Endothelial cell of umbilical vein (primary cell): ENCODE measurements around the gene FSIP1. TPM values are rescaled to one million over a fixed set of nuclear protein-coding genes. Genes with fewer than 3 reads are reported as not detected.

Experiments
- BruUV-seq: library from RNA; stranded (reverse); fragments of 400-500 nt; replicated peaks from 2 replicates; lab custom pipeline; 2021; lab: Mats Ljungman, UMichigan
- CTCF ChIA-PET: fragments of 300-600, 350-600 bp; sonication (Branson Sonifier 250); formaldehyde crosslinking; loops from one replicate; lab custom pipeline; 2021; ENCODE audit warnings: antibody characterized with exemption, inconsistent platforms; lab: Charles Lee
- POLR2A ChIA-PET: fragments of 300-600, 350-600 bp; sonication (Branson Sonifier 250); formaldehyde crosslinking; loops from one replicate; lab custom pipeline; 2021; ENCODE audit warnings: antibody characterized with exemption, inconsistent platforms; lab: Charles Lee
- DNase-seq: peaks from one replicate; pipeline ENCODE4 v3.0.0-alpha.2; 2011; ENCODE audit warnings: low read depth, low spot score
- FAIRE-seq: peaks from 2 replicates; lab custom pipeline; 2011; peaks lifted over from hg19 to GRCh38; lab: Jason Lieb, UNC
- H2AFZ ChIP-seq: 2 replicates; pipeline ENCODE4 v1.6.0; 2012; ENCODE audit warnings: low read depth, low read length, control low read depth, inconsistent platforms
- H3K27ac ChIP-seq: 2 replicates; pipeline ENCODE4 v1.5.1; 2011; ENCODE audit warnings: low read depth, mild to moderate bottlenecking, control low read depth, low read length, moderate library complexity; ENCODE audit not compliant: insufficient read depth
- H3K27me3 ChIP-seq, 2 experiments: 2 replicates each; pipeline versions ENCODE4 v1.6.0 to v1.6.1; 2011; ENCODE audit warnings: low read length in 2 of 2, mixed read lengths in 1 of 2; ENCODE audit not compliant: control insufficient read depth in 2 of 2, insufficient read depth in 2 of 2
- H3K36me3 ChIP-seq, 2 experiments: 2 replicates in 1 of 2; 3 replicates in 1 of 2; pipeline ENCODE4 v1.5.1; 2011; ENCODE audit warnings: low read length in 2 of 2, mild to moderate bottlenecking in 1 of 2, moderate library complexity in 1 of 2; ENCODE audit not compliant: control insufficient read depth in 2 of 2, insufficient read depth in 2 of 2; ENCODE audit errors: extremely low read depth in 1 of 2
- H3K4me1 ChIP-seq: 3 replicates; pipeline ENCODE4 v1.5.1; 2011; ENCODE audit warnings: mild to moderate bottlenecking, low read length; ENCODE audit not compliant: control insufficient read depth, insufficient read depth; ENCODE audit errors: extremely low read depth
- H3K4me2 ChIP-seq: 2 replicates; pipeline ENCODE4 v1.6.1; 2011; ENCODE audit warnings: low read length, control low read depth, mixed read lengths; ENCODE audit not compliant: insufficient read depth
- H3K4me3 ChIP-seq, 3 experiments: fragments of 200-600 bp in 1 of 3; sonication (generic), shearing (Covaris generic) in 1 of 3; replicated peaks in 1 of 3; 2 replicates each; pipeline ENCODE4 v1.5.1; 2011 to 2016; ENCODE audit warnings: control low read depth in 3 of 3, low read length in 3 of 3, mild to moderate bottlenecking in 2 of 3, inconsistent platforms in 1 of 3, low read depth in 1 of 3, moderate library complexity in 1 of 3; ENCODE audit not compliant: insufficient read depth in 1 of 3
- H3K79me2 ChIP-seq: 2 replicates; pipeline ENCODE4 v1.6.0; 2012; ENCODE audit warnings: low read length, inconsistent platforms; ENCODE audit not compliant: control insufficient read depth, insufficient read depth
- H3K9ac ChIP-seq: replicated peaks from 2 replicates; pipeline ENCODE3; 2011; ENCODE audit warnings: low read length, control low read depth; ENCODE audit not compliant: insufficient read depth; ENCODE audit errors: extremely low read depth
- H3K9me1 ChIP-seq: replicated peaks from 3 replicates; pipeline ENCODE4 v1.6.0; 2011; ENCODE audit warnings: mild to moderate bottlenecking, low read length; ENCODE audit not compliant: control insufficient read depth, insufficient read depth; ENCODE audit errors: extremely low read depth
- H3K9me3 ChIP-seq: replicated peaks from 2 replicates; pipeline ENCODE4 v1.5.1; 2012; ENCODE audit warnings: low read length, inconsistent platforms; ENCODE audit not compliant: control insufficient read depth, insufficient read depth
- H4K20me1 ChIP-seq: replicated peaks from 2 replicates; pipeline ENCODE3; 2011; ENCODE audit warnings: mild to moderate bottlenecking, low read length; ENCODE audit not compliant: control insufficient read depth, insufficient read depth; ENCODE audit errors: extremely low read depth
- CTCF ChIP-seq, 2 donors: IDR thresholded peaks; 1 replicate in 1 of 2; 2 replicates in 1 of 2; pipeline ENCODE4 v1.5.1; 2011; ENCODE audit warnings: low read length in 2 of 2, mild to moderate bottlenecking in 2 of 2, moderate library complexity in 2 of 2, control low read depth in 1 of 2, inconsistent platforms in 1 of 2, low read depth in 1 of 2; ENCODE audit not compliant: insufficient read depth in 1 of 2; ENCODE audit errors: extremely low read depth in 1 of 2
- EZH2 ChIP-seq: IDR thresholded peaks from 2 replicates; pipeline ENCODE4 v1.6.1; 2012; ENCODE audit warnings: borderline replicate concordance, low read depth, mild to moderate bottlenecking, moderate library complexity, low read length, inconsistent platforms; ENCODE audit not compliant: severe bottlenecking
- FOS ChIP-seq: IDR thresholded peaks from 2 replicates; pipeline ENCODE4 v1.6.1; 2011; ENCODE audit warnings: mild to moderate bottlenecking, low read length, moderate library complexity, borderline replicate concordance; ENCODE audit not compliant: insufficient read depth
- GATA2 ChIP-seq: IDR thresholded peaks from 2 replicates; pipeline ENCODE4 v1.7.0; 2011; ENCODE audit warnings: low read depth, mild to moderate bottlenecking, moderate library complexity, mixed read lengths, low read length; ENCODE audit not compliant: insufficient read length, insufficient read depth
- JUN ChIP-seq: IDR thresholded peaks from 2 replicates; pipeline ENCODE4 v1.6.1; 2011; ENCODE audit warnings: borderline replicate concordance, low read depth; ENCODE audit not compliant: insufficient read length, insufficient read depth
- MAX ChIP-seq: IDR thresholded peaks from 2 replicates; pipeline ENCODE4 v1.6.1; 2011; ENCODE audit not compliant: insufficient read depth, insufficient read length
- MYC ChIP-seq: IDR thresholded peaks from one replicate; pipeline ENCODE4 v1.6.1; 2011; ENCODE audit warnings: mild to moderate bottlenecking, low read depth, low read length
- POLR2A ChIP-seq: IDR thresholded peaks from 2 replicates; pipeline ENCODE4 v1.6.1; 2012; ENCODE audit warnings: low read depth, mild to moderate bottlenecking, control low read depth, low read length
- POLR2AphosphoS5 ChIP-seq: IDR thresholded peaks from 2 replicates; pipeline ENCODE4 v1.6.1; 2012; ENCODE audit warnings: low read depth, mild to moderate bottlenecking, control low read depth, low read length, moderate library complexity; ENCODE audit not compliant: insufficient read depth
- dilution Hi-C: fragments of 300-500 bp; cut with MboI; formaldehyde crosslinking; loops from one replicate; pipeline ENCODE4 v1.15.0; 2019; ENCODE audit warnings: low sequenced_read_pairs; ENCODE audit not compliant: extremely low pct_ligation_motif_present
- intact Hi-C: fragments of 100-400 bp; cut with micrococcal nuclease; formaldehyde crosslinking; loops from one replicate; pipeline ENCODE4 v1.10.0; 2022
- polyA plus RNA-seq, 4 experiments: library from polyadenylated mRNA; depleted of rRNA in 3 of 4; stranded (reverse) in 3 of 4; unstranded in 1 of 4; fragments of >200 nt; gene quantifications; 2 replicates each; pipeline versions ENCODE4 v1.2.1 to v1.2.3, GENCODE V29; 2011 to 2012; ENCODE audit warnings: missing spikeins in 1 of 4
- total RNA-seq: library from RNA; stranded (reverse); gene quantifications from 2 replicates; pipeline ENCODE4 v1.2.3, GENCODE V29; 2021

The FSIP1 gene
- total and polyA plus RNA-seq, 2 donors (not counting 3 experiments of a cell fraction or from before 2014, with no cell fraction given): 0.23 to 1.1 TPM

GRCh38 chr15:39682366-39682765 lies 100.3 kb downstream of the FSIP1 start:
- H3K9ac ChIP-seq: no peak overlapping the region
- H3K27ac ChIP-seq: no peak overlapping the region
- CTCF ChIA-PET: interaction anchor here (1.5 kb wide), 1 partner anchor 75 kb away, joined by 9 read pairs; no protein-coding TSS in a partner anchor
- no TSS peak for BruUV-seq
- H3K79me2 ChIP-seq: no peaks in the 10 kb centered on the region
- no peaks in the 10 kb centered on the region for H3K9me1 ChIP-seq
- POLR2A ChIA-PET: no interaction called here
- no peak overlapping the region for H2AFZ ChIP-seq
- no peaks in the 10 kb centered on the region for H3K9me3 ChIP-seq
- no peaks in the 10 kb centered on the region for H3K36me3 ChIP-seq
- DNase-seq (no peak), FAIRE-seq (no peak)
- TF ChIP-seq JUN (no peak), FOS (no peak), MAX (no peak), POLR2AphosphoS5 (no peak), POLR2A (no peak), EZH2 (no peak), GATA2 (no peak), CTCF (IDR thresholded peaks at IDR 0.05; ENCODE audit: extremely low read depth in 1 of 2, insufficient read depth in 1 of 2, low read depth in 1 of 2, low read length in 2 of 2) (no peak), MYC (no peak)
- H3K4me2 ChIP-seq: no peak overlapping the region
- dilution Hi-C loops: no loop called here
- no peaks in the 10 kb centered on the region for H3K4me1 ChIP-seq
- intact Hi-C loops: loop anchor here (10.0 kb wide), 1 partner anchor 978 kb away; no protein-coding TSS in a partner anchor
- H3K4me3 ChIP-seq: no peak overlapping the region
- H4K20me1 ChIP-seq: no peaks in the 10 kb centered on the region
- H3K27me3 ChIP-seq: no peaks in the 10 kb centered on the region
